Measurements from ENCODE around the gene BCAS3.

The BCAS3 gene

DNA sequence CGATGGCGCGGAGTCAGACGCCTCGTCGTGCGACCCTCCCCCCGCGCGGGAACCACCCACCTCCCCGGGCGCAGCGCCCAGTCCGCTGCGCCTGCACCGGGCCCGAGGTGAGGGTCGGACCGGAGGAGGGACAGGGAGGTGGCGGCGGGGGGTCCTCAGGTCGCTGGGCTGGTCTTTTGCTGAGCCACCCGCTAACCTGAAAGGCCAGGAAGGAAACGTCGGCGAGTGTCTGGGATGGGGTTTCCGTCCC is 726.9 kb downstream of the BCAS3 start:
- no peak overlapping the region for H3K4me2 ChIP-seq (ENCODE audit: low read length)
- no peak overlapping the region for H3K27ac ChIP-seq (ENCODE audit: low read depth, low read length)
- H3K9me2 ChIP-seq (replicated peaks; ENCODE audit: control insufficient read depth, low read length) = no peaks in the 10 kb centered on the region
- 0 out of 2 replicates have a peak, but pooled peaks cover 3% of the 10 kb centered on the region for H3K4me1 ChIP-seq (ENCODE audit: control insufficient read depth, low read length)
- no peaks in the 10 kb centered on the region for H3F3A ChIP-seq (ENCODE audit: control insufficient read depth, insufficient read depth)
- no peaks in the 10 kb centered on the region for H3K36me3 ChIP-seq (ENCODE audit: control insufficient read depth, low read length)
- no peak for TF ChIP-seq EZH2phosphoT487 (IDR thresholded peaks at IDR 0.05; ENCODE audit: borderline replicate concordance, low read length)
- TF ChIP-seq, protein P1, sequence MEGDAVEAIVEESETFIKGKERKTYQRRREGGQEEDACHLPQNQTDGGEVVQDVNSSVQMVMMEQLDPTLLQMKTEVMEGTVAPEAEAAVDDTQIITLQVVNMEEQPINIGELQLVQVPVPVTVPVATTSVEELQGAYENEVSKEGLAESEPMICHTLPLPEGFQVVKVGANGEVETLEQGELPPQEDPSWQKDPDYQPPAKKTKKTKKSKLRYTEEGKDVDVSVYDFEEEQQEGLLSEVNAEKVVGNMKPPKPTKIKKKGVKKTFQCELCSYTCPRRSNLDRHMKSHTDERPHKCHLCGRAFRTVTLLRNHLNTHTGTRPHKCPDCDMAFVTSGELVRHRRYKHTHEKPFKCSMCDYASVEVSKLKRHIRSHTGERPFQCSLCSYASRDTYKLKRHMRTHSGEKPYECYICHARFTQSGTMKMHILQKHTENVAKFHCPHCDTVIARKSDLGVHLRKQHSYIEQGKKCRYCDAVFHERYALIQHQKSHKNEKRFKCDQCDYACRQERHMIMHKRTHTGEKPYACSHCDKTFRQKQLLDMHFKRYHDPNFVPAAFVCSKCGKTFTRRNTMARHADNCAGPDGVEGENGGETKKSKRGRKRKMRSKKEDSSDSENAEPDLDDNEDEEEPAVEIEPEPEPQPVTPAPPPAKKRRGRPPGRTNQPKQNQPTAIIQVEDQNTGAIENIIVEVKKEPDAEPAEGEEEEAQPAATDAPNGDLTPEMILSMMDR (IDR thresholded peaks at IDR 0.05; ENCODE audit: low read depth, low read length, poor library complexity, severe bottlenecking) = no peak
- no peaks in the 10 kb centered on the region for H3K9me3 ChIP-seq (ENCODE audit: control insufficient read depth, insufficient read depth, low read length)
- H3K27me3 ChIP-seq (ENCODE audit: control insufficient read depth, low read length) = peaks cover 64% of the 10 kb centered on the region
- no peak overlapping the region for H3K4me3 ChIP-seq (ENCODE audit: low read length)
- no peaks in the 10 kb centered on the region for H4K20me1 ChIP-seq (ENCODE audit: control insufficient read depth, insufficient read depth, low read depth, low read length)
- H3K79me2 ChIP-seq (ENCODE audit: control insufficient read depth, low read length) = no peaks in the 10 kb centered on the region

- Histone ChIP-seq H3K36me3 (ENCODE audit: control insufficient read depth, low read length) (no peaks in the 10 kb centered on the region), H3K4me1 (ENCODE audit: control insufficient read depth, low read length) (0 out of 2 replicates have a peak, but pooled peaks cover 3% of the 10 kb centered on the region), H3F3A (ENCODE audit: control insufficient read depth, insufficient read depth) (no peaks in the 10 kb centered on the region), H3K27ac (ENCODE audit: low read depth, low read length) (no peak overlapping the region), H3K79me2 (ENCODE audit: control insufficient read depth, low read length) (no peaks in the 10 kb centered on the region), H3K9me2 (replicated peaks; ENCODE audit: control insufficient read depth, low read length) (no peaks in the 10 kb centered on the region), H3K4me2 (ENCODE audit: low read length) (no peak overlapping the region), H3K27me3 (ENCODE audit: control insufficient read depth, low read length) (peaks cover 66% of the 10 kb centered on the region), H4K20me1 (ENCODE audit: control insufficient read depth, insufficient read depth, low read depth, low read length) (no peaks in the 10 kb centered on the region), H3K9me3 (ENCODE audit: control insufficient read depth, insufficient read depth, low read length) (no peaks in the 10 kb centered on the region), H3K4me3 (ENCODE audit: low read length) (no peak overlapping the region)
- TF ChIP-seq EZH2phosphoT487 (IDR thresholded peaks at IDR 0.05; ENCODE audit: borderline replicate concordance, low read length) = no peak
- TF ChIP-seq, protein P1 (IDR thresholded peaks at IDR 0.05; ENCODE audit: low read depth, low read length, poor library complexity, severe bottlenecking) = no peak
Measured at GRCh38 chr17:61404913-61405685, 727.4 kb downstream of the BCAS3 start.

DNA sequence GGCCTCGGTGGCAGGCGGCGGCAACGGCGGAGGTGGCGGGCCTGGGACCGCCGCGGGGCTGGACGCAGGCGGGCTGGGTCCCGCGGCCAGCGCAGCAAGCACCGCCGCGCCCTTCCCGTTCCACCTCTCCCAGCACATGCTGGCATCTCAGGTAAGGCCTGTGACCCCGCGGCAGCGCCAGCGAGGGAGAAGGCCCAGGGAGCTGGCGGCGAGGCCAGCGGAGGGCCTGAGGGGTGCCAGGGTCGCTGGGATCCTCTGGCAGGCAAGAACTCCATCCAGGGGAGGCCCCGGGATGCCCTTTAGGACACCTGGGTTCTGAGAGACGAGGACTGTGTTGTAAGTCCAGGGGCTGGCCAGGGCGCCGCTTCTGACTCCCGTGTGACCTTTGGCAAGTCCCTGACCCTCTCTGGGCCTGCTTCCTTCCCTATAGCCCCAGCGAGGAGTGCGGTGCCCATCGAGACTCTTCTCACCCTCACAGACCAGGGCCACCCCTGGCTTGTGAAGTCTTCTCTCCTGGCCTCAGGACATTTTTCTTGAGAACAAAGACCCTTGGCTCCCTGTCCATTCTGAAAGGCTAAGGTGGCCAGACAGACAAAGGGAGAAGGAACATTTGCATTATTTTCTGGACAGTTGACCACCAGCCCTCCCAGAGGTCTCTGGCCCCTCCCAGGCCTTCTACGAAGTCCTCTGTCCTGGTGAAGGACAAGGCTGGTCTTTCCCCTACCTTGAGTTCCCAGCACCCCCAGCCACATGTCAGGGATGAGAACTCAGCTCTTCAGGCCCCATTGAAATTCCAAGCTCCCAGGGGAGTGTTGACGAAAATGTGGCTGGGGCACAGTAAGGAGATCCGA is 728.3 kb downstream of the BCAS3 start:
- Histone ChIP-seq H3K4me1 (ENCODE audit: control insufficient read depth, low read length) (0 out of 2 replicates have a peak, but pooled peaks cover 3% of the 10 kb centered on the region), H3K9me3 (ENCODE audit: control insufficient read depth, insufficient read depth, low read length) (no peaks in the 10 kb centered on the region), H3K27me3 (ENCODE audit: control insufficient read depth, low read length) (peaks cover 70% of the 10 kb centered on the region), H3K4me2 (ENCODE audit: low read length) (no peak overlapping the region), H3K4me3 (ENCODE audit: low read length) (no peak overlapping the region), H3K9me2 (replicated peaks; ENCODE audit: control insufficient read depth, low read length) (no peaks in the 10 kb centered on the region), H3K27ac (ENCODE audit: low read depth, low read length) (no peak overlapping the region), H3K79me2 (ENCODE audit: control insufficient read depth, low read length) (no peaks in the 10 kb centered on the region), H3K36me3 (ENCODE audit: control insufficient read depth, low read length) (no peaks in the 10 kb centered on the region), H3F3A (ENCODE audit: control insufficient read depth, insufficient read depth) (no peaks in the 10 kb centered on the region), H4K20me1 (ENCODE audit: control insufficient read depth, insufficient read depth, low read depth, low read length) (no peaks in the 10 kb centered on the region)
- TF ChIP-seq, protein P1 (IDR thresholded peaks at IDR 0.05; ENCODE audit: low read depth, low read length, poor library complexity, severe bottlenecking) = no peak
- no peak for TF ChIP-seq EZH2phosphoT487 (IDR thresholded peaks at IDR 0.05; ENCODE audit: borderline replicate concordance, low read length)

All from DOHH2 (cell line).